Forelimb muscle (tissue), 1 donor: ENCODE measurements around the gene RAVER2. TPM values are rescaled to one million over a fixed set of nuclear protein-coding genes. Genes with fewer than 3 reads are reported as not detected.

Experiments
- DNase-seq: peaks from one replicate; pipeline ENCODE4 v3.0.0-alpha.2; 2013; ENCODE audit warnings: low read depth
- polyA plus RNA-seq: library from polyadenylated mRNA; unstranded; fragments of 120-200 nt; gene quantifications from one replicate; pipeline ENCODE4 v1.2.1, GENCODE V29; 2013; ENCODE audit not compliant: insufficient read length

RAVER2 gene
- polyA plus RNA-seq, 1 donor = 23.2 TPM

DNA sequence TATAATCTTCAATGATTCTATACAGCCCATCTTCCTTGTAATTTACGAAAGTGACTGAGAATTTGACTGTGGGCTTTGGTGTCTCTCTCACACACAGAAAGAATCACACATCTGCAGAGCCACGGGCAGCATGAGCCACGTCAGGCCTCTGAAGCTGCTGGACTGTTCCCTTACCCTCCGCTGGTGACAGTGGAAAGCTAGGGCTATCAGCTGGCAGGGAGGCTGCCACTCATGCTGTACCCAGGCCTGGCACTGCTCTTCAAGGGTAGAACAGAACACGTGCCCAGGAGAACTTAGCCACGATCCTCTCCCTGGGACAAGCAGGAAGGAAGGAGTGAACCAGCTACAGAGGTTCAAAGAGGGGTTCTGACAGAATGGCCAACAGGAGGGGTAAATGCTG is 130.7 kb downstream of the RAVER2 start:
- no peak for DNase-seq

DNA sequence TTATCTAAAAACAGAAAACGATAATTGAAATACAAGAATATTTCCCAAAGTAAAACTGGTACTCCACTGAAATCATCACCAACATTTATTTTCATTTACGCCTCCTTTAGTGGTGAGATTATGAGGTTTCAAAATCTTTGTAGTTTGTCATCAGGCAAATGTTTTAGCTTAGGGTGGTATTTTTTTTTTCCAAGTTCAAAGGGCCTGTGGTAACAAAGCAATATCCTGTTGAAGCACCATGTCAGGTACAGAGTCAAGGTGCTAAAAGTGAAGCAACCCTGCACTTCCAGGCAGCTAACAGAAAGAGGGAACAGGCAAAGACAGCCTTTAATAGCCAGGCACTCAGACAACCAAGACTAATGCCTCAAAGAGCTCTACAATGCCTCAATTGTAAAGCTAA is 132.3 kb downstream of the RAVER2 start:
- DNase-seq = no peak

DNA sequence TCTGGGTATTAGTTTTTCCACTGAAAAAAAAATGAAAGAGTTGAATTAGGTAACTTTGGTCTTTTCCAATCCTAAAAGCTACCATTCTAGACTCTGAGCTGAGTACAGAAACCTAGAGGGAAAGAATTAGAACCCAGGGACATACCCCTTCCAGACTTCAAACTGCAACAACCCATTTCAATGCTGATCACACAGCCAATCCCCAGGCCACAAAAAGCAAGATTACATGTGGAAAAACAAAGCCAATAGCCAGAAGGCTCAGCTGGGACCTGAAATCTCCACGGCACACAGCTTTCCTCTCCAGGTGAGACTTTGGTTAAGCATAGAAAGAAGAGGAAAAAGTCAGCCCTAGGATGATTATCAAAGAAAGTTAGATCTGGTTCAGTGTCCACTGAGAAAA is 132.7 kb downstream of the RAVER2 start:
- DNase-seq = no peak

DNA sequence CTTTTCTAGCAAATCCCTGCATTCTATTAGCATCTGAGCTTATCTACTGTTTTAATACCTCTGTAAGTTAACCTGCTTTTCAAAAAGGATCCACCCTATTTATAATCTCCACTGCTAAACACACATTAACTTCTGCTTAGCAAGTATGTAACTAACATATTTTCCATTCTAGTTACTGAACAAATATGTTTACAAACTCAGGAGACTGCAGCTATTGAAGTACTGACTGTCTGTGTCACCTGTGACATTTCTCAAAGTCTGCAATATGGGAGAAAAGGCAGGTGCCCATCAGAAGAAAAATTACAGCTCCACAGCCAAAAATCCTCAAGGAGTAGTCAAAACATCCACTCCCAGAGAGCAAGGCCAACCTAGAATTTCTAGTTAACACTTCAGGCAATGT is 133.2 kb downstream of the RAVER2 start:
- DNase-seq = no peak

DNA sequence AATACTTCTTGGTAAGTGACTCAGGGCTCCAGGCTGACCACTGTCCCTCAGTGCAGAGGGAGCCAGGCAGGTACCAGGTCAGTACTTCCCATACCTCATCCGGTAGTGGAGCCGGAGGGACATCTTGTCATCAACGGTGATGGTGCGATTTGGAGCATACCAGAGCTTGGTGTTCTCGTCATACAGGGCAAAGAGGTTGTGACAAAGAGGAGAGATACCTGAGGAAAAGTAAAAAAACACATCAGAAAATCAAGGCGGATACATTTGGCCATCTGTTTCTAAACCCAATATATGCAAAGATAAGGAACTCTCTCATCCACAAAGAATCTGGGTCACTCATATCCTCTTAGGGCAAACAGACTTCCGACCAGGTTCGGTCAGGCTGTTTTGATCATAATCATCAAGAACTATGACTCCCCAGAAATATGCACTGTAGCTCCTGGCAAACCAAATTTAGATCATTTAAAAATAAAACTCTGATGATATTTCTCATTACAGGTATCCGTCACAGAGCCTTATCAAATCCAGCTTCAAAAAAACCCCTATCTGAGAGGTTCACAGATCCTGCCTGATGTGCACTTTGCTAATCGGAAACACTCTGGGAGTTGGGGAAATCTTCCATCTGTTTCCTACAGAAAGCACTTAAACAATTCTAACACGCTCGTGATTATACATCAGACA is 134.2 kb downstream of the RAVER2 start:
- DNase-seq = no peak

DNA sequence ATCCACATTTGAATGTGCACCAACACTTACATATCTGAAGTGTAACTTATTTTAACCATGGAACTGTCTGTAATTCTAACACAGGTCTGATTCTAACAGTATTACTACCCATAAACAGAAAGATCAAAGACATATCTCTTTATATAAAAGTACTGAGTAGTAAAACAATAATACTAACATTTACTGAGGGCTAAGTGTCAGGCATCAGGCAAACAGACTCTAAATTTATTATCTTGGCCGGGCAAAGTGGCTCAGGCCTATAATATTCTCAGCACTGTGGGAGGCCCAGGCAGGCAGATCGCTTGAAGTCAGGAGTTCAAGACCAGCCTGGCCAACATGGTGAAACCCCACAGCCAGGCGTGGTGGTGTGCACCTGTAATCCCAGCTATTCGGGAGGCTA is 135.6 kb downstream of the RAVER2 start:
- no peak for DNase-seq

DNA sequence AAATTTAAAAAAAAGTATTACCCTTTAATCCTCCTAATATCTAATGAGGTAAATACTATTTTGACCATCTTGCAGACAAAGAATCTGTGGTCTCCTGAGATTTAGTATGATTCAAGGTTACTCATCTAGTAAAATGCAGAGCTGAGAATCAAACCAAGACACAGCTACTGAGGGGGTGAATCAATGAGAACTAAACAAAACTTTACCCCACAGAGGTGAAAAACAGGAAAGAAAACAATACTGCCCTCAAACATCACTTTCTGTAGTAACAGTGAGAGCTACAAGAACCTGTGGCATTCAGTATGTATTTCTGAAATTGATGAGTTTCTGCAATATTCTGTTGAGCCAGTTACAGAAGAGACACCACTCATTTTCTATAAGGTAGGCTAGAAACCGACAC is 136.4 kb downstream of the RAVER2 start:
- no peak for DNase-seq

Other genes with a start within 250 kb of the RAVER2 start
- gene JAK1, start 221.5 kb downstream of the RAVER2 start, polyA plus RNA-seq = 58.3 TPM